A673 (cell line): ENCODE data around the gene PRKAG2. TPM values are rescaled to one million over a fixed set of nuclear protein-coding genes. Genes with fewer than 3 reads are reported as not detected.

Experiments used
- BruUV-seq: library from RNA; stranded (reverse); fragments of 400-500 nt; replicated peaks from 2 replicates; lab custom pipeline; 2021; lab: Mats Ljungman, UMichigan
- CTCF ChIA-PET: fragments of 300-600 bp; sonication (Branson Sonifier 250); formaldehyde crosslinking; loops from one replicate; lab custom pipeline; 2022; ENCODE audit warnings: antibody characterized with exemption; lab: Charles Lee
- POLR2A ChIA-PET: fragments of 300-600 bp; sonication (Branson Sonifier 250); formaldehyde crosslinking; loops from one replicate; lab custom pipeline; 2022; ENCODE audit warnings: antibody characterized with exemption; ENCODE audit not compliant: low non-redundant PET; lab: Charles Lee
- DNase-seq: peaks from one replicate; pipeline ENCODE4 v3.0.0-alpha.2; 2015; ENCODE audit warnings: low spot score
- H3K27ac ChIP-seq: fragments of 200-600 bp; sonication (generic); 2 replicates; pipeline ENCODE4 v1.5.1; 2016; ENCODE audit warnings: mixed run types, low read depth, mild to moderate bottlenecking, mixed read lengths, antibody characterized with exemption, low read length; ENCODE audit not compliant: poor library complexity, severe bottlenecking
- H3K27me3 ChIP-seq: fragments of 200-600 bp; sonication (generic); replicated peaks from 2 replicates; pipeline ENCODE4 v1.6.1; 2017; ENCODE audit warnings: mixed run types, low read depth, mild to moderate bottlenecking, mixed read lengths, antibody characterized with exemption, low read length; ENCODE audit not compliant: insufficient read depth, poor library complexity
- H3K36me3 ChIP-seq: fragments of 200-600 bp; sonication (generic); 2 replicates; pipeline ENCODE4 v1.6.1; 2016; ENCODE audit warnings: mixed run types, mild to moderate bottlenecking, mixed read lengths, antibody characterized with exemption, low read length; ENCODE audit not compliant: insufficient read depth, poor library complexity, severe bottlenecking
- H3K4me1 ChIP-seq: fragments of 200-600 bp; sonication (generic); 2 replicates; pipeline ENCODE4 v1.6.1; 2017; ENCODE audit warnings: mixed run types, mild to moderate bottlenecking, mixed read lengths, antibody characterized with exemption, low read length; ENCODE audit not compliant: insufficient read depth, poor library complexity, severe bottlenecking
- H3K4me3 ChIP-seq: fragments of 200-600 bp; sonication (generic); 2 replicates; pipeline ENCODE4 v1.5.1; 2016; ENCODE audit warnings: low read depth, mixed run types, mild to moderate bottlenecking, mixed read lengths, low read length; ENCODE audit not compliant: poor library complexity, severe bottlenecking
- H3K9me3 ChIP-seq: fragments of 200-600 bp; sonication (generic); 2 replicates; pipeline ENCODE4 v1.6.1; 2016; ENCODE audit warnings: mixed run types, low read depth, mild to moderate bottlenecking, mixed read lengths, antibody characterized with exemption, low read length; ENCODE audit not compliant: poor library complexity, severe bottlenecking
- CTCF ChIP-seq: fragments of 300-800, 200-600 bp; sonication (generic); conservative IDR thresholded peaks from 2 replicates; pipeline ENCODE4 v1.5.1; 2017; ENCODE audit warnings: low read depth, mild to moderate bottlenecking, antibody characterized with exemption, low read length, moderate library complexity, mixed read lengths
- EZH2 ChIP-seq: fragments of 200-600 bp; sonication (generic); IDR thresholded peaks from 2 replicates; pipeline ENCODE4 v1.6.1; 2017; ENCODE audit warnings: borderline replicate concordance, low read depth, mild to moderate bottlenecking, mixed read lengths, antibody characterized with exemption, low read length; ENCODE audit not compliant: poor library complexity, severe bottlenecking
- intact Hi-C: fragments of 100-400 bp; cut with micrococcal nuclease; formaldehyde crosslinking; loops from one replicate; pipeline ENCODE4 v1.10.0; 2022; ENCODE audit not compliant: unreplicated experiment
- total RNA-seq: library from RNA; stranded (reverse); gene quantifications from 2 replicates; pipeline ENCODE4 v1.2.3, GENCODE V29; 2021

PRKAG2 gene
- total RNA-seq, 1 experiment from 2014 or later = 11.6 TPM

DNA sequence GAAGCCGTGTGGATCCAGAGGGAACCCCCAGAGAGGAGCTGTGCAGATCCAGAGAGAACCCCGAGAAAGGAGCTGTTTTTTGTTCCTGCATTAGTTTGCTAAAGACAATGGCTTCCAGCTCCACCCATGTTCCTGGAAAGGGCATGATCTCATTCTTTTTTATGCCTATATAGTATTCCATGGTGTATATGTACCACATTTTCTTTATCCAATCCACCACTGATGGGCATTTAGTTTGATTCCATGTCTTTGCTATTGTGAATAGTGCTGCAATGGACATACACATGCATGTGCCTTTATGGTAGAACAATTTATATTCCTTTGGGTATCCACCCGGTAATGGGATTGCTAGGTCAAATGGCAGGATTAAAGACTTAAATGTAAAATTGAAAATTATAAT, 261.9 kb downstream of the PRKAG2 start:
- Histone ChIP-seq H3K9me3 (no peaks in the 10 kb centered on the region), H3K4me3 (no peak overlapping the region), H3K27me3 (no peaks in the 10 kb centered on the region), H3K4me1 (no peaks in the 10 kb centered on the region), H3K27ac (no peak overlapping the region), H3K36me3 (no peaks in the 10 kb centered on the region)
- TF ChIP-seq CTCF = no peak
- no peak for TF ChIP-seq EZH2
- ChIA-PET CTCF (no interaction called here), POLR2A (no interaction called here)
- intact Hi-C loops = no loop called here
- DNase-seq = no peak
- BruUV-seq = no TSS peak

GRCh38 chr7:151614019-151614418, 262.9 kb downstream of the PRKAG2 start:
- Histone ChIP-seq H3K27ac (no peak overlapping the region), H3K36me3 (no peaks in the 10 kb centered on the region), H3K27me3 (no peaks in the 10 kb centered on the region), H3K4me1 (no peaks in the 10 kb centered on the region), H3K4me3 (no peak overlapping the region), H3K9me3 (no peaks in the 10 kb centered on the region)
- ChIA-PET CTCF (interaction anchor here (1.2 kb wide), 1 partner anchor 18 kb away, joined by 3 read pairs; no protein-coding TSS in a partner anchor), POLR2A (no interaction called here)
- TF ChIP-seq CTCF (no peak), EZH2 (no peak)
- intact Hi-C loops = no loop called here
- no TSS peak for BruUV-seq
- DNase-seq = no peak

GRCh38 chr7:151611878-151612277, 265.0 kb downstream of the PRKAG2 start:
- Histone ChIP-seq H3K4me1 (no peaks in the 10 kb centered on the region), H3K36me3 (no peaks in the 10 kb centered on the region), H3K9me3 (no peaks in the 10 kb centered on the region), H3K27ac (no peak overlapping the region), H3K4me3 (no peak overlapping the region), H3K27me3 (no peaks in the 10 kb centered on the region)
- CTCF ChIA-PET = no interaction called here
- intact Hi-C loops = no loop called here
- TF ChIP-seq CTCF = no peak
- TF ChIP-seq EZH2 = no peak
- POLR2A ChIA-PET = no interaction called here
- DNase-seq = no peak
- BruUV-seq = no TSS peak
